ENCODE results near the gene OTX2.

Gene OTX2

GRCh38 chr14:56812364-56813141, 2.3 kb upstream of the OTX2 start:
- no peak for DNase-seq (ENCODE audit: low read depth, low spot score)

- no peak for DNase-seq (ENCODE audit: low read depth, low spot score)
Measured at GRCh38 chr14:56811593-56812363, 1.5 kb upstream of the OTX2 start.

GRCh38 chr14:56810836-56811592, 735 bp upstream of the OTX2 start:
- no peak for DNase-seq (ENCODE audit: low read depth, low spot score)

- DNase-seq (ENCODE audit: low read depth, low spot score) = no peak
Measured at GRCh38 chr14:56809270-56810146, 771 bp downstream of the OTX2 start.

DNA sequence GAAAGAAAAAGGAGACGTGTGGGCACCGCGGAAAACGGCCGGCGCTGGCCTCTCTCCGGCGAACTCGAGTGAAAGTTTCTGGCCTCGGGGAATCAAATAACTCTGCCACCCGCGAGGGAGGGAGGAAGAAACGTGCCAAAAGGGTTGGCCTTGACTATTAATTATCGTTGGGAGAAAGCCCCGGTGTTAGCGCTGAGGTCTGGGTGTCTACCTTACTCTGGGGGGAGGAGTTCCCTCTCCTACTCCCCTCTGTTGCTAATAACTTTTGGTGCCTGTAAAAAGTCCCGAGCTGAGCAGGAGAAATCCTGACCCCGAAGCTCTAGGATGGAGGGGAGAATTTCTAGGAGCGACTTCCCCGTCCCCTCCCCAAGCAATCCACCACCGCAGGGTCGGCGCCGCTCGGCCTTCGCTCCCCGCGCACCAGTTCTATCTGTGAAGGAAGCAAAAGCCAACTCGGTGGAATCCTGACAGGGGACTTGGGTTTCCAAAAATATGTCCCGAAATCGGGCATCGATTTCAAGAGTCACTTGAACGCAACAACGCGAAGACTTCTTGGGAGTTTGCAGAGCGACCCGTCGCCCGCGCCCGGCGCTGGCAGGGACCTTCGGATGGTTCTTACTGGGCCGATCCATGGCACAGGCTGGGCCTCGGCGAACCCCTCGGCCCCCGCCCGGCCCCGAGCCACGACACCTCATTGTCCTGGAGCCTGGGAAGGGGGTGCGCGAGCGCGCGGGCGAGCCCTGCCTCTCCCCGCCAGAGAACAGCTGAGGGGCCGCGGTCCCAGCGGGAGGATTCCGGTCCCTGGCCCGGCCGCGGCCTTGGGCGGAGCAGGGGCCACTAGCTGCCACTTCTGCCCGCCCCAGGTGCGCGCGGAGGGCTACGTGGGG, 1.7 kb downstream of the OTX2 start:
- no peak for DNase-seq (ENCODE audit: low read depth, low spot score)

GRCh38 chr14:56808110-56808382, 2.2 kb downstream of the OTX2 start:
- no peak for DNase-seq (ENCODE audit: low read depth, low spot score)

DNA sequence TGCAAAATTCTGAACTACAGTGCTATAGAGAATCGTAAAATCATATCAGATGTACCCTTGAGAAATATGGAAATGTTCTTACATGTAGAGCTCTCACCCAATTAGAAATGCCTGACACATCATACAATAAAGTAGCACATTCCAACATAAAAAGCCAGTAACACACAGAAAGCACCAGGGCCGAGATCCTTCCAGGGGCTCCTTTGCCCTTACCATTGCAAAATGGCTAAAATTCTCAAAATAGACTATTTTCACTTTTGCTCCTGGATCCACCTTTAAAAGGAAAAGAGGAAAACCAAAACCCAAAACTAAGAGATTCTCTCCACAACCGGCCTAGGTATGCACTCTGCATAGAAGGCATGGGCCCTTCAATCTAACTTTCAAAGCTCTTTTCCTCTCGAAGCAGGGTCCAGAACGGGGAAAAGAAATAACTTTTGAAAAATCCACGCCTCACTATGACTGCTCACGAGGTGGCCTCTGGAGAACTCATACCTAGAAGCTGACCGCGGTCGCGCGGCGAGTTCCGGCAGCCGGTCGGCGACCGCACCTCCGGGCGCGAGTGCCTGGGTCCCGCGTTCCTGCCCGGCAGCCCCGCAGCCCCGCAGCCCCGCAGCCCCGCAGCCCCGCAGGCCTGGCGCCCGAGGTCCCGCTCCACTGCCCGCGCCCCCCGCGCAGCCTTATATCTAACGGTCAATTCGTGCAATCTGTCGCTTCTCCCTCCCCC, 2.7 kb downstream of the OTX2 start:
- DNase-seq (ENCODE audit: low read depth, low spot score) = no peak

- no peak for DNase-seq (ENCODE audit: low read depth, low spot score)
Measured at GRCh38 chr14:56806760-56807159, 3.5 kb downstream of the OTX2 start.

DNA sequence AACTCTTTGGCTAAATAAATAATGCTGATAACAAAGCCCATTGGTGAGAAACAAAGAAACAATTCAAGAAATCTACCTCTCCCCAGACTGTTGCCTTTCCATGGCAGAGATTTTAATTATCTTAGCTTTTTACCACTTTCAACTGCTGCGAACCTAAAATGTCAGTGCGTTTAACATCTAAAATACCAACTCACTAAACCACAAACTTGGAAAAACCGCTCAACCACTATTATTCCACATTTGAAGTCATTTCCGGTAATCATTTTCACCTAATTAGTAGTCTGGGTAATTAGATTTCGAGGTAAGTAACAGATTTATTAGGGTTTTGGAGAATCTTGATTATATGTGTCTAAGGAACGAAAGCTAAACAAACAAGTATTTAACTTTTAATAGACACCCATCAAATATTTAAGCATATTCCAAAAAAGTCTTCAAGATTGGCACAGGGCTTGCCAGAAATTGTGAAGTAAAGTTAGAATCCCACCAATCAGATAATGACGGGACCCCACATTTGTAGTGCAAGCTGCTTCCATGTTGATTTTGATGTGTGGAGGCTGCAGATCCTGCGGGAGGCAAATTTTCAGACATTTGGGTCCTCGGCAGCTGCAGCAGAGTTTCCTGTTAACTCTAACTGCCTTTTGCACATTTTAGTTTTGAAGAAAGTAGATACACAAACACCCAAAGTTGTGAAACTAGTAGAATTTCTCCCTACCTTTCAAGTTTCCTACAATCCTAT, 4.1 kb downstream of the OTX2 start:
- no peak for DNase-seq (ENCODE audit: low read depth, low spot score)

DNA sequence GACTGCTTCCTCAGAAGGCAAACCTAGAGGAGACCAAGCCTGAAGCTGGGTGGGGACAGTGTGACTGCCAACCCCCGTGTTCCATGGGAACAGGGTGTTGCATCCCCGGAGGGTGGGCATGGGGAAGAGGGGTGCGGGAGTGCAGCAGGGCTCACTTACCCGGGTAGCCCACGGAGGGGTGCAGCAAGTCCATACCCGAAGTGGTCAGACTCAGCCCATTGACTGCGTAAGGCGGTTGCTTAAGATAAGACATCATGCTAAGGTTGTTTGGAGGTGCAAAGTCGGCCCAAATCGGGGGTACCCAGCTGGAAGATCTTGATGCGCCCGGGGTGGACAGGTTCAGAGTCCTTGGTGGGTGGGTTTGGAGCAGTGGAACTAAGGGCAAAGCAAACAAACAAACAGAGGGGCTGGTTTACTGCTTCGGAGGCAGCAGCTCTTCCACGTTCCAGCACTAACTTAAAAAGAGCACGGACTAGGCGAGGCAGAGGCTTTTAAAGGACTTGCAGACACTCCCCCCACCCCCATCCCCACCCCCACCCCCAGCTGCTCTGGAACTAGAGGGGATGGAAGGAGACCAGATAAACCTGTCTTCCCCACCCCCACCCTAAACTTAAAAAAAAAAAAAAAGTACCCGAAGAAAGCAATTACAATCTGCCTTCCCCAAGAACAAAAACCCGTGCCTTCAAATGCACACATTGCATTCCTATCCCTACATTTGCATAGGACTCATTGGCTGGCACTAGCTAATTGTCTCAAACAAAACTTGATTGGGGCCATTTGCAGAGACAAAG, 4.9 kb downstream of the OTX2 start:
- no peak for DNase-seq (ENCODE audit: low read depth, low spot score)

GRCh38 chr14:56803816-56804535, 6.3 kb downstream of the OTX2 start:
- no peak for DNase-seq (ENCODE audit: low read depth, low spot score)

DNA sequence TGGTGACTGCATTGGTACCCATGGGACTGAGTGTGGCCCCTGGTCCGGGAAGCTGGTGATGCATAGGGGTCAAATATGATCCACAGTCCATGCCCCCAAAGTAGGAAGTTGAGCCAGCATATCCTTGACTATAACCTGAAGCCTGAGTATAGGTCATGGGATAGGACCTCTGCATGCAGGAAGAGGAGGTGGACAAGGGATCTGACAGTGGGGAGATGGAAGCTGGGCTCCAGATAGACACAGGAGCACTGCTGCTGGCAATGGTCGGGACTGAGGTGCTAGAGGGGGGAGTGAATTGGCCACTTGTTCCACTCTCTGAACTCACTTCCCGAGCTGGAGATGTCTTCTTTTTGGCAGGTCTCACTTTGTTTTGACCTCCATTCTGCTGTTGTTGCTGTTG, 8.4 kb downstream of the OTX2 start:
- DNase-seq (ENCODE audit: low read depth, low spot score) = no peak

- no peak for DNase-seq (ENCODE audit: low read depth, low spot score)
Measured at GRCh38 chr14:56799343-56799645, 11.0 kb downstream of the OTX2 start.

- DNase-seq (ENCODE audit: low read depth, low spot score) = no peak
Measured at GRCh38 chr14:56798447-56799342, 11.6 kb downstream of the OTX2 start.

DNA sequence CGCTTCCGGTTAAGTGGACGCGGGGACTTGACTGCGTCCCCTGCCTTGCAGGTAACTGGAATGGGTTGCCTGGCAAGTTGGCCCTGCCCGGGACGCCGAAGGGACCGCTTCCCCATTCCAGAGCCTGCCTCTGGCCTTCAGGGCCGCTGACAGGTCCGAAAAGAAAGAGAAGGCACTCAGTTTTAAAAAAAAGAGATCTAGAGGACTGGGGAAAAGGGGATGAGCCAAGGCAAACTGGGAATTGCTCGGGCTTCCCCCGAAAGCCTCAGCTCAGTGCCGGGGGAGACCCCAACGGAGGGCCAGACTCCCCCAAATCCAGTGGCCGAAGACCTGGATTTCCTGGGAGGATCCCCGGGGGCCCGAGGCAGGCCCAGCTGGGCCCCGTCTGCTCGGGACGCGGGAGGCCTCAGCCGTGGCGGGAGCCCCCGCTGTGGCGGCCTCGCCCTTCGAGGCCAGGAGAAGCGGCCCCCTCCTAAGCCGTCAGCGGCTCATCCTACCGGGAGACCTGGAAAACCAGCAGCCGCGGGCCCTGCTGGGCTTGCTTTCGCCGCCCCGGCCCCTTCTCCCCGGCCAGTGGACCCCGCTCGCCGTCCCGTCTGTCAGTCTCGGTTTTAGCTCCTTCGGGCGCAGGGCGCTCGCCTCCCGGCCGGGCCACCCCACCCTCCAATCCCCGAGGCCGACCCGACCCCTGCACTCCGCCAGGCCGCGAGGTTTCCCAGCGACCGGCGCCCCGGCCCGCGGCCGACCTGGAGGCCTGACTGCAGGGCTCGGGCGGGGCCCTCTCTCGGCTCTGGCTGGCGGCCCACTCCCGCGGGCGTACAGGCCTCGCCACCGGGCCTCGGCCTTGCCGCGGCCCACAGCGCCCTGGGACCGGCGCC, 12.5 kb downstream of the OTX2 start:
- no peak for DNase-seq (ENCODE audit: low read depth, low spot score)

GRCh38 chr14:56797003-56797568, 13.2 kb downstream of the OTX2 start:
- no peak for DNase-seq (ENCODE audit: low read depth, low spot score)
